OCI-LY7 (cell line): ENCODE measurements around the gene GLO1.

Experiments used
- CTCF ChIP-seq: fragments of 200-600 bp; sonication (generic); conservative IDR thresholded peaks from 2 replicates; pipeline ENCODE4 v1.5.1; 2014; ENCODE audit warnings: mild to moderate bottlenecking, antibody characterized with exemption, low read length, moderate library complexity, mixed read lengths
- EZH2phosphoT487 ChIP-seq: fragments of 200-600 bp; sonication (generic); IDR thresholded peaks from 2 replicates; pipeline ENCODE4 v1.6.1; 2018; ENCODE audit warnings: low read depth, borderline replicate concordance, mild to moderate bottlenecking, mixed run types, antibody characterized with exemption, low read length, moderate library complexity, mixed read lengths

GRCh38 chr6:38750968-38751615 lies 48.1 kb upstream of the GLO1 start:
- no peak for TF ChIP-seq CTCF
- TF ChIP-seq EZH2phosphoT487, result no peak
